AG09309 (cell line): ENCODE results near the gene PDCD1LG2.

Experiments
- DNase-seq: peaks from one replicate; pipeline ENCODE4 v3.0.0-alpha.2; 2010; ENCODE audit warnings: low read depth
- H3K4me3 ChIP-seq: 2 replicates; pipeline ENCODE4 v1.5.1; 2011; ENCODE audit warnings: mild to moderate bottlenecking, low read depth, low read length, moderate library complexity; ENCODE audit not compliant: control insufficient read depth
- CTCF ChIP-seq: IDR thresholded peaks from 2 replicates; pipeline ENCODE4 v1.5.1; 2011; ENCODE audit warnings: mild to moderate bottlenecking, low read depth, low read length, inconsistent platforms; ENCODE audit not compliant: insufficient read depth, control insufficient read depth; ENCODE audit errors: missing control alignments

Gene PDCD1LG2

GRCh38 chr9:5559659-5560058 lies 49.3 kb downstream of the PDCD1LG2 start:
- no peak for TF ChIP-seq CTCF
- no peak overlapping the region for H3K4me3 ChIP-seq
- DNase-seq = no peak

GRCh38 chr9:5560443-5561100 lies 50.2 kb downstream of the PDCD1LG2 start:
- no peak for DNase-seq
- no peak overlapping the region for H3K4me3 ChIP-seq
- TF ChIP-seq CTCF = no peak

GRCh38 chr9:5561828-5562488 lies 51.6 kb downstream of the PDCD1LG2 start:
- H3K4me3 ChIP-seq = no peak overlapping the region
- TF ChIP-seq CTCF = no peak
- no peak for DNase-seq

- no peak for TF ChIP-seq CTCF
- no peak overlapping the region for H3K4me3 ChIP-seq
- no peak for DNase-seq
Measured at GRCh38 chr9:5562806-5563416, 52.6 kb downstream of the PDCD1LG2 start.

- no peak for TF ChIP-seq CTCF
- no peak overlapping the region for H3K4me3 ChIP-seq
- no peak for DNase-seq
Measured at GRCh38 chr9:5563417-5563815, 53.1 kb downstream of the PDCD1LG2 start.

- DNase-seq = no peak
- TF ChIP-seq CTCF = no peak
- no peak overlapping the region for H3K4me3 ChIP-seq
Measured at GRCh38 chr9:5563886-5564285, 53.6 kb downstream of the PDCD1LG2 start.
